ENCODE measurements around the gene EHD1.
"Not testable (repeated sequence)": the region's sequence is repeated elsewhere in the genome, so short reads cannot be mapped to it uniquely, and the experiment has no call there.

The EHD1 gene

GRCh38 chr11:64855596-64856304, 22.7 kb downstream of the EHD1 start:
- DNase-seq = no peak

DNA sequence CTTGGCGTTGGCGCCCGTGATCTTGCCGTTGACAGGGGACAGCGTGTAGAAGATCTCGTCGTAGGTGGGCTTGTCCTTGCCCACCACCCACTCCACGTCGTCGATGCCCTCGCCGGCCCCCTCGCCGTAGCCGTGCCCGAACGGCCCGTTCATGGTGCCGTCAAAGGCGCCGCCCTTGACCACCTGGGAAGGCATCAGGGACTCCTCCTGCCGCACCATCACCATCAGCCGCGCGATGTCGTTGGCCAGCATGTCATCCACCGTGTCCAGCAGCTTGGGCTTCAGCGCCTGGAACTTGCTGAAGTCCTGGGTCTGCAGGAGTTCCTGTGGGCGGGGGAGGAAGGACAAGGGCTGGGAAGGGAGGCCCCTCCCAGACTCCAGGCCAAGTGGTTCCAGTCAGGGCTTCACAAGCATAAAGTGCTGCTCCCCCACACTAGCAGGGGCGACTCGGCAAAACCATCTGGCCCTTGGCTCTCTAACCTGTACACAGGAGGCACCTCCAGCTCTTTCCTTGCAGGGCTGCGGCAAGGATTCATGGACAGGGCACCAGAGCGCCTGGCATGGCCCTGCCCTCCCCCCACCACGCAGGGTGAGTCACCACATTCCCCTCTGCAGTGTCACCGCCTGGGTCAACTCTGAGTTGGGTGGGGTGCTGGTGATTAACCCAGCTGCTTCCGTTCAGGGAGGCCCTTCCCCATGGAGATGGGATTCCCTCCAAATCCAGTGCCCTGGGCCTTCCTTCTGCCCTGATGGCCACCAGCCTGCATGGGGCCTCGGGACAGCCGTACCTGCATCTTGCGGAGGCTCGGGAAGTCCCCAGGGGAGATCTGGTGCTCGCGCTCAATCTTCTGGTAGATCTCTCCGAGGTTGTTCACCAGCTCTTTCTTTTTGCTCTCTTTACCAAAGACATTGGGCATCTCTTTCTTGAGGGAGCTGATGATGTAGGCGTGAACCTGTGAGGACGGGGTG, 23.6 kb downstream of the EHD1 start:
- peak; percentile 98 for DNase-seq

- DNase-seq = no peak
Observed at GRCh38 chr11:64854157-64854533, 24.3 kb downstream of the EHD1 start.

DNA sequence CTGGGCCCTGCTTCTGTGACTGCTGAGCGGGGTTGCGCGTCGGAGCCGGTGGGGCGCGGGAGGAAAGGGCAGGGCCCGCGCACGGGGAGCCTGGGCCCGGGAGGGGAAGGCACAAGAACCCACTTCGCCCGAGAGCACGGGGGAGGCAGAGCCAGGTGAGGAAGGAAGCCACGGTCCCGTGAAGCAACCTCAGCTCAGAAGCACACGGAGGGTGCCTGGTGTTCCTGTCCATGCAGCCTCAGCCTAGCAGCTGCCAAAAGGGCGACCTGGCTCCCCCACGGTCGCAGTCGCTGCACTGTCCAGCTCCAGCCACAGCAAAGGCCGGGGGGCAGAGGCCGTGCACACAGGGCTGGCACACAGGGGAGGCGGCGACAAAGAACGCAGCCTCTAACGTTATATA, 24.7 kb downstream of the EHD1 start:
- no peak for DNase-seq

DNA sequence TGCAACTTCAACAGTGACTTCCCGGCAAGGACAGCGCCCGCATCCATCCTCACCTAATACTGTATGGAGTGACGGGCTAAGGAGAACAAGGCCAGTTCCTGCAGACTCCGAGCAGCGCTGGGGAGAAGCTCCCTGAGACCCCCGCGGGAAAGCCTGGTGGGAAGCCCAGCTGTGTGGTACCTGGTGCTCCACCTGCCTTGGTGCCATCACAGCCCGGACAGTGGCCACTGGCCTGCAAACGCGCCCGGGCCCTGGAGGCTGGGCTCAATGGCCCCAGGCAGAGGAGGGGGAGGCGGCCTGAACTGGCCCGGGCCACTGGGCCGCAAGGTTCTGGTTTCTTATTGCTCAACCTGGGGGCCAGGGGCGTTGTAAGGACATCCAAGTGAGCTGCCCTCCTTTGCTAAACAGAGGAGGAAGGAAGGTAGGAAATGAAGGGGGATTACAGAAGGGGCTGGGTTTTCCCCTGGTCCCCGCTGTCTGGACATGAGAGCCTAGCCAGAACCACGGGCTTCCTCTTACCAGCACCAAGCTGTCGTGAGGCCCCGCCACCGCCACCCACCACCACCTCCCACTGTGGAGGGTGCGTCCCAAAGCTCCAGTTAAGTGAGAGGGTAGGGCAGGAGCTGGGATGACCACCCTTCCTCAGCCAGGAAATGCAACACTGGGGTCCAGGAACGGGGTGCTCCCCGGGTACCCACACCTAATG, 25.5 kb downstream of the EHD1 start:
- no peak for DNase-seq

- DNase-seq = no peak
Observed at GRCh38 chr11:64851831-64852351, 26.5 kb downstream of the EHD1 start.

- peak; percentile 70 for DNase-seq
Observed at GRCh38 chr11:64850979-64851567, 27.3 kb downstream of the EHD1 start.

GRCh38 chr11:64849598-64850356, 28.6 kb downstream of the EHD1 start:
- DNase-seq = no peak

DNA sequence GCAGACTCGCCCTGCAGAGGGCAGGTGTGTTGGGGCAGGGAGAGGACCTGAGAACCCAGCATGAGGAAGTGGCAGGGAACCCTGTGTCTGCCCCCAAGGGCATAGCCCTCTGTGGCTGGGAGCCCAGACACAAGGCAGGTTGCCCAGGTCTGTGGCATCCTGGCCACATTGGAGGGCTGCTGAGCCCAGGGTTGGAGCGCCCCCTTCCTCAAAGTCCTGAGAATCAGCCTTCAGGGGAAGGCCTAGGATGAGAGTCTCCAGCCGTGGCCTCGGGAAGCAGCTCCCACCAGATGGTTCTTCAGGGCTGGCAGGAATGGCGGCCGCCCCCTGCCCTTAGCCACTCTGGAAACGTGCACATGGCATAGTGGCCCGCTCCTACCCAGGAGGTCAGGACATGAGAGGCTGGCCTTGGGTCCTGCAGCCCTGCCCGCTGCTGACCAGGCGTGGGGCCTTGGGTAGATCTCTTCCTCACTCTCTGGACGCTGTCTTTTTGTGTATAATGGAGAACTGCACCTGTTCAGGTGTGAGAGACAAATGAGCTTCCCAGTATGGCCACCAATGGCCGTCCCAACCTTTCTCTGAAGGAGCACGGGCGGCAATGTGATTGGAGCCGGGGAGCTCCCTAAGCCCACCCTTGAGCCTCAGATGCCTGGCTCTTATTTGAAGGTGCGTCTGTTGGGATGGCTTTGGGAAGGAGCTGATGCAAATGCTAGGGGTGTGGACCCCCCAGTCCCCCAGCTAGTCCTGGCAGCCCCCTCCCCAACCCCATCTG, 29.4 kb downstream of the EHD1 start:
- no peak for DNase-seq

DNA sequence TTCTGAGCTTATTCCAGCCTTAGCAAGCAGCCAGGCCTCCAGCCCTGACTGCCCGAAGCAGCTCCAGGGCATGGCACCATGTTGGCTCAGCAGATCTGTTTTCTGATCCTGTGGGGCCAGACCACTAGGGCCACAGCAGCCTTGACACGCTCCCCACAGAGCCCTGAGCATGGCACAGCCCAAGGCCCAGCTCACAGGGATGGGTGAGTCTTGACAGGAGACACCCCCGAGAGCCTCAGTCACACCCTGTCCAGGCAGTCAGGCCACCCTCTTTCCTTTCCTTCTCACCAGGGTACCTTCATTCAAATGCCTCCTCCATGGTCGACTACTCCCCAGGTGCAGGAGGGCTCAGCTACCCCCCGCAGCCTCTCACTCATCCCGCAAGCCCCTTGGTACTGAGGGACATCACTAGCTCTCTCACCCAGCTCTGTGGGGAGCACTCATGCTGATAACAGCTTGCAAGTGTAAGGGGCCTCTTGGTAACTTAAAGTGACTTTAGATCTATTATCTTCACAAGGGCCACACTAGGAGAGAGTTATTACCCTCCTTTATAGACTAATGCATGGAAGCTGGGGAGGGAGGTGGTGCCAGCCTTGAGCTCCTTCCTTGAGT, 30.1 kb downstream of the EHD1 start:
- no peak for DNase-seq

- DNase-seq = peak; percentile 90
Observed at GRCh38 chr11:64846998-64847666, 31.3 kb downstream of the EHD1 start.

DNA sequence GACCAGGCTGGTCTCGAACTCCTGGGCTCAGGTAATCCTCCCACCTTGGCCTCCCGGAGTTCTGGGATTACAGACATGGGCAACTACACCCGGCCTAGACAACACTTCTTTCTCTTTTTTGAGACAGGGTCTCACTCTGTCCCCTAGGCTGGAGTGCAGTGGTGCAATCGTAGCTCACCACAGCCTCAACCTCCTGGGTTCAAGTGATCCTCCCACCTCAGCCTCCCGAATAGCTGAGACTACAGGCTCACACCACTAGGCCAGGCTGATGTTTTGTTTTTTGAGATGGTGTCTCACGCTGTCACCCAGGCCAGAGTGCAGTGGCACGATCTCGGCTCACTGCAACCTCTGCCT, 32.7 kb downstream of the EHD1 start:
- not testable (repeated sequence) for DNase-seq

DNA sequence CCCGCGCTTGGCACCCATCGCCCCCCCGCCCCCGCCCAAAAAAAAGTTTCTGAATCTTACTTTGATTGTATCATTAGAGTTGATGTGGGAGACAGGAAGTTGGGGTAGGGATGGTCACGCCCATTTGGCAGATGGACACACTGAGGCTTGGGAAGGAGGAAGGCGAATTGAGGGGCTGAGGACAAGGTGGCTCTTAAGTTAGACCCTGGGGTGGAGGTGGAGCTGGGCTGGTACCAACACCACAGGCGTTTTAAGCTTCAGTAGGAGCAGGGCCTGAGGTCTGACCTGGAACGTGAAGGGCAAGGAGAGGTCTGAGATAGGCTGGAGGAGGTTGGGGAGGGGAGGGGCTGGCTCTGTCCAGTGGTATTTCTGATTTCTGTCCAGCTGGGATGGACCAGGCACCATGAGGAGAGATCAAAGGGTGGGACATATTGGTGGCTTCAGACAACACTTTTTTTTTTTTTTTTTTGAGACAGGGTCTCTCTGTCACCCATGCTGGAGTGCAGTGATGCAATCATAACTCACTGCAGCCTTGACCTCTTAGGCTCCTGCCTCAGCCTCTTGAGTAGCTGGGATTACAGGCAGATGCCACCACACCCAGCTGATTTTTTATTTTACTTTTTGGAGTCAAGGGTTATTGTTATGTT, 33.2 kb downstream of the EHD1 start:
- no peak for DNase-seq

DNA sequence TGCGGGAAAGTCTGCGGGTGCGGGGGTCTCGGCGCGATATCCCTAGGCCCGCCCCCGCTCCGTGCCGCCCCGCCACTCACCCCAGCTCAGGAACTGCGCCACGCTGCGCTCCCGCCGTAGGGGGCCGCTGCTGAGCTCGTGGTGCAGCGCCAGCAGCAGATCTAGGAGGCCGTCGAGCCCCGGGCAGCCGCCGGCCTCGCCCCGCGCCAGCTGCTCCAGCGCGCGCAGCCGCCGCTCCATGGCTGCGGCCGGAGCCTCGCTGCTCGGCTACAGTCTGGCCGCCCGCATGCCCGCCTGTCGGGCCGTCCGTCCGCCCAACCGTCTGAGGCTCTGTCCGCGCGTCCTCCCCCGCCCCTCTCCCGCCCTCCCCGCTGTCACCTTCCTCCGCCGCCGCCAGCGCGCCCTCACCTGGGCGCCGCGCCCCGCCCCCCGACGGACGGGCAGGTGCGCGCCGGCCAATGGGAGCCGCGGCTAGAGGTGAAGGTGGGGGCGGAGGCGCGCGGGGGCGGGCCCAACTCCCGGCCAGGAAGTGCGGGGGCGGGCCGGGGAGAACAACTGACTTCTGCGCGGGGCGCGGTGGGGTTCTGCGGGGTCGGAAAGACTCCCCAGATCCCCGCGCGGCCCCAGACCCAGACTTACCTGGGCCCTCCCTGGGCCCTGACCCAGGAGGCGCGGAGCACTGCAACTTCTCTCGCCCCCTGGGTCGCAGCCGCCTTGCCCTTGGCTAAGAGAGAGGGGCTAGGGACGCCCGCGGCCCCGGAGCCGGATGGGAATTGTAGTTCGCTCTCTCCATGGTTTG, 33.9 kb downstream of the EHD1 start, which contains the start of gene CDC42BPG:
Gene CDC42BPG, minus strand, starts transcription at position 324 of the 799 bp plus-strand sequence. Its CDS starts 84 bp downstream, at position 240.
- peak; percentile 68 for DNase-seq

- no peak for DNase-seq
Observed at GRCh38 chr11:64843686-64844329, 34.6 kb downstream of the EHD1 start.

GRCh38 chr11:64842851-64843685, 35.4 kb downstream of the EHD1 start:
- DNase-seq = no peak

GRCh38 chr11:64842366-64842759, 36.1 kb downstream of the EHD1 start:
- DNase-seq = no peak
